Measurements from ENCODE around the gene PCLO. TPM values are rescaled to one million over a fixed set of nuclear protein-coding genes. Genes with fewer than 3 reads are reported as not detected.
"Not testable (repeated sequence)": the region's sequence is repeated elsewhere in the genome, so short reads cannot be mapped to it uniquely, and the experiment has no call there.

PCLO gene
- total RNA-seq, 1 donor from 2014 or later: 2.6 TPM

GRCh38 chr7:83142365-83142764 is 20.3 kb downstream of the PCLO start:
- no peak for DNase-seq (ENCODE audit: low read depth in 2 of 2)

GRCh38 chr7:83141927-83142326 is 20.8 kb downstream of the PCLO start:
- DNase-seq (ENCODE audit: low read depth in 2 of 2): no peak

DNA sequence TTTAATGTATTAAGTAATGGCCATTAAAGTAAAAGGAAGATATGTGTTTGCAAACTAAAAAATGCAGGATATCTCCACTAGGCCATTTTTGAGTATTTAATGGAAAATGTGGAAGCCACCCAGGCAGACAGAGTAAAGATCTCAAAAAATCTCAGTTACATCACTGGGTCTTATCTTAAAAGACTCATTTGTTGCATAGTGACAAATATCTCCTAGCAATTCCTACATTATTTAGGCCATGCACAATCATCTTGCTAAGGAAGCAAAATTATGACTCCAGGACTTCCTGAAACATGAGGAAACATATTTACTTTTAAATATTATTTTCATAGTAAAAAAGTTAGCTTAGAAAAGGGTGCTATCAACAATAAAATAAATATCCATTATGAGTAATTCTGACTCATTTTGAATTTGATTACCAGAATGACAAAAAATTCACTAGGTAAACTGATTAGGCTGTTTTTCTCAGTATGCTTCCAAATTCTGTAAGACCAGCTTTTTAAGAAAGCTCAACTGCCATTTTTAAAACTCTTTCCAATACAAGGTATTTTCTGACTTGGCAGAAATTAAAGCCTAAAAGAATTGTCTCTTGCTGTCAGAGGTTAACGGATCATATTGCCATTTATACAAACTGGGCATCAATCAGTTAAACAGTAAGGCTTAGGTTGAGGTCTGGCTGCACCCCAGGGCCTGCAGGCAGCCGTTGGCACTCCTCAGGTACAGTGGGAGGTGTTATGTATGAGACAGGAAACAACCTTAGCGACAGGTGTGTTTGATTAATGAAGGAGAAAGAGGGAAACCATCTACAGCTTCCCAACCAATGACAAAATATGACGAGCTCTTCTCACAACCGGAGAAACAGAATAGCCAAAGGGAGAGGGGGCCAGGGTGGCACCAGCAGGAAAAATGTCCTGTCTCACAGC is 31.8 kb downstream of the PCLO start:
- no peak for DNase-seq (ENCODE audit: low read depth in 2 of 2)

DNA sequence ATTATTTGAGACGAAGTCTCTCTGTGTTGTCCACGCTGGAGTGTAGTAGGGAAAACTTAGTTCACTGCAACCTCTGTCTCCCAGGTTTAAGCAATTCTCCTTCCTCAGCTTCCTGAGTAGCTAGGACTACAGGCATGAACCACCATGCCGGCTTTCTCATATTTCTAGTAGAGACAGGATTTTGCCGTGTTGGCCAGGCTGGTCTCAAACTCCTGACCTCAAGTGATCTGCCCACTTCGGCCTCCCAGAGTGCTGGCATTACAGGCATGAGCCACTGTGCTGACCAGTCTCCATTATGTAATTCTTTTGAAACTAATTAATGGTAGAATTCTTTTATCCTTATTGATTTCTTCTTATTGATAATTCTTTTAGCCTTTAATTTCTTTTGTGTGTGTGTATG is 32.5 kb downstream of the PCLO start:
- DNase-seq (ENCODE audit: low read depth in 2 of 2): no peak

GRCh38 chr7:83119494-83119893 is 43.2 kb downstream of the PCLO start:
- DNase-seq (ENCODE audit: low read depth in 2 of 2): no peak

DNA sequence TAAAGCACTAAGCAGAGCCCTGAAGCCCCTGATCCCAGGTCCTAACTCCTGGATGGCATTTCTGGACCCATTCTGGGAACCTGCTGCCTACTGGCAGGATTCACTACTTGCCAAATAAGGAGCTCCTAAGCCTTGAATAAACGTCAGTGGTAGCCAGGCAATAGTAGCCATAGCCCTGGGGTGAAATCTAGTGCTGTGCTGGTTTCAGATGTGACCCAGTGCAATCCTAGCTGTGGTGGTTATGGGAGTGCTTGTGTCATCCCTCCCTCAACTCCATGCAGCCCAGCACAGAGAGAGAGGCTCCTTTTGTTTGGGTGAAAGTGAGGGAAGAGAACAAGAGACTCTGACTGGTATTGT is 43.7 kb downstream of the PCLO start:
- no peak for DNase-seq (ENCODE audit: low read depth in 2 of 2)

DNA sequence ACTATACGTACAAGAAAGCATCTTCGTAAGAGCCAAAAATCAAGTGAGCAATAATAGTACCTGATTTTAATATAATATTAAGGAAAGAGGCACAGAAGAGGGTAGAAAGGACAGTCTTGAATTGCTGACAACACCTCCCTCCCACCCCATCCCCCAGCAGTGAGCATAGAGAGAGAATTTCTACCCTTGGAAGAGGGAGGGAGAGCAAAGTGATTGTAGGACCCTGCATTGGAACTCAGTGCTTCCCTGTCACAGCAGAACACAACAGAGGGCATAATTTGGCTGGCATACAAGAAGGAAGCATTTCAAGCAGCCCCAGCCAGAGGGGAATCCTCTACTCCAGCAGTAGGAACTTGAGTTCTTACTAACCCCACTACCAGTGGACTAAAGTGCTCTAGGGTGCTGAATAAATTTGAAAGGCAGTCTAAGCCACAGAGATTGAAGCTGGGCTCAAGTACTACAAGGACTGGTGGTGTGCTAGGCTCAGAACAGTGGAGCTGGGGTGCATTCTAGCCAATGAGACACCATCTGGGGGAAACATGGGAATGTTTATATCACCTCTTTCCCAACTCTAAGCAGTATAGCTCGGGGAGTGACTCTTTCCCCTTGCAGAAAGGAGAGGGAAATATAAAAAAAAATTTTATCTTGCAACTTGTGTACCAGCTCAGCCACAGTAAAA is 44.2 kb downstream of the PCLO start:
- DNase-seq (ENCODE audit: low read depth in 2 of 2): no peak

DNA sequence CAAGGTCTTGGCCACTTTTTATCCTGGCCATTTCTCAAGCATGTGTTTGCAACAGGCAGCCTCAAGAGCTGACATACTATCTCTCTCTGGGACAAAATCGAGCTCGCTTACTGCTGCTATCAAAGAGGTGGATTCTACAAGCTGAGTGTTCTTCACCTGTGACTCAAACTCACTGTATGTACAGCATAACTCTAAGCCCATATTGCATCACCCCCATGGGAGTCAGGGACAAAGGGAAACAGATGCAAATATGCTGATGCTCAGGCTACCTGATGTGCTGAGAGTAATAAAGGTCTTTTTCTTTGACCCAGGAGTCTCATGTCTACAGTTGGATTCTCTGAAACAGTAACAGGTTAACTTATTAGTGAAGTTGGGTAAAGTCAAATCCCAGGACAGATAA is 45.2 kb downstream of the PCLO start:
- no peak for DNase-seq (ENCODE audit: low read depth in 2 of 2)

GRCh38 chr7:83111391-83111790 is 51.3 kb downstream of the PCLO start:
- DNase-seq (ENCODE audit: low read depth in 2 of 2): no peak

- DNase-seq (ENCODE audit: low read depth in 2 of 2): no peak
Measured at GRCh38 chr7:83109352-83109751, 53.3 kb downstream of the PCLO start.

- DNase-seq (ENCODE audit: low read depth in 2 of 2): no peak
Measured at GRCh38 chr7:83105948-83106347, 56.7 kb downstream of the PCLO start.

GRCh38 chr7:83105063-83105462 is 57.6 kb downstream of the PCLO start:
- no peak for DNase-seq (ENCODE audit: low read depth in 2 of 2)

GRCh38 chr7:83101530-83101929 is 61.2 kb downstream of the PCLO start:
- DNase-seq (ENCODE audit: low read depth in 2 of 2): no peak

DNA sequence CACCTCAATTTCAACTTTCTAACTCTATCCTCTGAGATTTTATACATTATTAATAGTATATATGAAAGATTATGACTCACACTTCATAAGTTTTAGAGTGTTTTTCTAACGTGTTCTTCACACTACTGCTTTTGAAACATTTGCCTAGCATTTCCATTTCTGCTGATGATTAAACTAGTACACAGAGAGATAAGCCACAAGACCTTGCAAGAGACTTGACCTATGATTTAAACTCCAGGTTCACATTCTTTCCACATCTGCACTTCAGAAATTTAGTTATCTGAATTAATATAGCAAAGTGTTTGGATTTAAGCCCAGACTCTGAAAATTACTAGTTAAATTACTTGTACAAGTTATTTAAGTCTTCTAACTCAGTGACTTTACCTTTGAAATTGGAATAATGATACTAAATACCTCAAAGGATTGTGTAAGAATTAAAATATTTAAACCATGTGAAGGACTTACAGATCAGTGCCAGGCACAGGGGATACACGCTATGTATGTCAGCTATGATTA is 66.6 kb downstream of the PCLO start:
- DNase-seq (ENCODE audit: low read depth in 2 of 2): no peak

DNA sequence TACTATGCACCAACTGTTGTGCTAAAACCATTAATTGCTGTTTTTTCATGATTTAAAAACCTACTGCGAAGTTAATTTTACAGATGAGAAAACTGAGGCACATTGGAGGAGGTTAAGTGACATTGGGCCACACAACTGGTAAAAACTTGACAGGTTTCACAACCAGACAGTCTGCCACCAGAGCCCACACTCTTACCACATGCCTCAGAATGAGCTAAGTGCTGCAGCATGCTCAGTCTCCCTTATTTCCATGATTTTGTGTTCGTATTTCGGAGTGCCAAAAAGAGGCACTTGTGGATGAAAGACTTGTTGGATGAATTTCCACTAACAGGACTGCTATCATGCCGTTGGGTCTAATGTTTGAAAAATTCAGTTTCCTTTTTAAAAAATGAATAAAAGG is 77.4 kb downstream of the PCLO start:
- DNase-seq (ENCODE audit: low read depth in 2 of 2): no peak

DNA sequence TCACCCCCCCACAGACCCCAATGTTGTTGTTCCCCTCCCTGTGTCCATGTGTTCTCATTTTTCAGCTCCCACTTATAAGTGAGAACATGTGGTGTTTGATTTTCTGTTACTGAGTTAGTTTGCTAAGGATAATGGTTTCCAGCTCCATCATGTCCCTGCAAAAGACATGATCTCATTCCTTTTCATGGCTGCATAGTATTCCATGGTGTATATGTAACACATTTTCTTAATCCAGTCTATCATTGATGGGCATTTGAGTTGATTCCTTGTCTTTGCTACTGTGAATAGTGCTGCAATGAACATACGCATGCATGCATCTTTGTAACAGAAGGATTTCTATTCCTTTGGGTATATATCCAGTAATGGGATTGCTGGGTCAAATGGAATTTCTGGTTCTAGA is 82.8 kb downstream of the PCLO start:
- DNase-seq (ENCODE audit: low read depth in 2 of 2): not testable (repeated sequence)

DNA sequence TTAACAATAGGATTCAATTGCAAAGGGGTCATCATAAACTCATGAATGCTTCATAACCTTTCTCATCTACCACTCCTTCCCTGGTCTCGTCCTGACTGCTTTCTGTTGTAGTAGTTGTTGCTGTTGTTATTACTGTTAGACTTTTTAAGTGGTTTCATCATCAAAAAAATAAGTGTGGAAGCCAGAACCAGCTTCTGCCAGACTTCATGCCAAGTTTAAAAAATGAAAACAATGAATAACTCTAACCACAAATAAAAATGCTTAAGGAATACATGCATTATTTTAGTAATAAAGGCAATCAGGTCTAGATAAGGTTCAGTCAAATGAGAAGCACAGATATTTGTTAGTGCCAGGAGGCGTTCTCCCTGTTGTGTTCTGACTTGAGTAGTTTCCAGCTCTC is 85.4 kb downstream of the PCLO start:
- peak in 1 of 2 donors; percentile 23 for DNase-seq (ENCODE audit: low read depth in 2 of 2)

DNA sequence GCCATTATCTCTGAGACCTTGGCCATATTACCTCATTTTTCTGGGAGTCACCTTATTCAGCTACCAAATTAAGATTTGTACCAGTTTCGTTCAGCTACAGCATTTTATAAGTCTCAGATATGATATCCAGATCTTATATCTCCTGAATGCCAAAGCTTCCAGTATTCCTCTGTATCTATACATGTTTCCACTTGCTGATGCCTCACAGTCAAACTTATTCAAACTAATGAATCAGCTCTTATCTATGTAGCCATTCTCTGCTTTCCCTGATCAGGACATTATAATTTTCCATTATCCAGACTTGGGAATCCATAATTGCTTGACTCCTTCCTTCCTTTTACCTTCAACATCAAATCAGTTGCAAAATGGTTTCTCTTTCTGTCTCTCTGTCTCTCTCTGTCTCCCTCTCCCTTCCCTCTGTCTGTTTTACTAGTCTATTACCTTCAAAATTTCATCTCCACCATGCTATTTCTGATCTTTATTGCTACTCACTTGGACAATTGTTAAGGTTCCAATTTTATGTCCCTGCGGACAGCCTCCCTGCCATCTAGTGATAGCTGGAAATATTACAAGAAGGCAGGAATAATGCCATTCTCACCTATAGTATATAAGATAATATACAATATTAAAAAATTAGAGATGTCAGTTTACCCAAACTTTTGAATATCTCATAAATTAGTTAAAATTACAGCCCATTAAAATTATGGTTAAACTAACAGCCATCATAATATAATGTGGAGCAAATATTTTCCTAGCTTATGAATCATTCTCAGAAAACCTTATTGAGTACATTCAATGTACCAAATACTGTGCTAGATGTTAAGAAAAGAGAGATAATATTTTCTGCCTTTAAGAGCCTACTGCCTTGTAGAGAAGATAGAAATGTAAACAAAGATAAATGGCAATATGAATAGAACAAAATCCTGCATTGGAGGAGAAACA is 89.8 kb downstream of the PCLO start:
- DNase-seq (ENCODE audit: low read depth in 2 of 2): peak in 1 of 2 donors; percentile 25

- peak; percentile 2 to 80 for DNase-seq (ENCODE audit: low read depth in 2 of 2)
Measured at GRCh38 chr7:83065714-83066113, 97.0 kb downstream of the PCLO start.

DNA sequence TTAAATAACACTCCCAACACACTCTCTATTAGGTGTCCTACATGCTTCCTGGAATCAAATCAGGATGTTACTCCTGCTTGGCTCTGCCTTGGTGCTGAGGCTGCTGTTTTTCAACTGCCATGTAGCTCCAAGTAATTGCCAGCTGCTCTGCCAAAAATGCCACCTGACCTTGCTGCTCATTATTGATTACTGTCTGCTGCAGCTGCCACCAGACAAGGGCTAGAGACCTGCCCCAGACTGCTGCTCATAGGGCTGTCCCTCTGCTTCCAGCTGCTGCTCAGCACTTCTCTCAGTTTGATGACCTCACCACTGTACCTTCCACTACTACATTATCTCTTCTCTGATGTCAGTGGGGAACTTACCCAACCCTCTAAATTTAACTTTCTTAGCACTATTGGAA is 102.5 kb downstream of the PCLO start:
- peak in 1 of 2 donors; percentile 1 for DNase-seq (ENCODE audit: low read depth in 2 of 2)

DNA sequence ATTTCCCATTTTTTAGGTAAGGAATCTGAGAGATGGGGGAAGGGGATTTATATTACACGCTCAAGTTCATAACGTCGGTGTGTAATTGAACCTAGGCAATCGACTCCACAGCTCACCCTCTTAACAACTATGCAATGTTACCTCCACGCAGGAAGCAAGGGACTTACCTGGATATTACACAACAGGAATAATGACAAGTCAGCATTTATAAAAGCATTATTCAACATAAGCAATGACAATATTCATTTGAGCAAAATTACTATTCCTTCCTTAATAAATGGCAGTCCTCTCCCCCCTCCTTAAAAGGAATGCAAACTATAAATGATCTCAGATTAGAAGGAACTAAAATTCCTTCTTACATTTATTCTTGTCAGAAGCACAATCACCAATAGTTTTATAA is 104.0 kb downstream of the PCLO start:
- DNase-seq (ENCODE audit: low read depth in 2 of 2): no peak

- no peak for DNase-seq (ENCODE audit: low read depth in 2 of 2)
Measured at GRCh38 chr7:83055197-83055596, 107.5 kb downstream of the PCLO start.
